ENCODE data around the gene CRK. TPM values are rescaled to one million over a fixed set of nuclear protein-coding genes. Genes with fewer than 3 reads are reported as not detected.
A peak's percentile ranks its signal among the peaks of the same experiment; 100 is the strongest.

The CRK gene
- total and polyA plus RNA-seq, 2 of the 4 experiments (the other 2 are of a cell fraction), result 57.6 to 100 TPM

GRCh38 chr17:1438593-1439083 lies 17.4 kb downstream of the CRK start:
- Histone ChIP-seq H4K8ac (ENCODE audit: low read depth in 2 of 2, low read length in 2 of 2) (peak overlapping the region in 1 of 2 experiments; percentile 90; a peak in 3 of 4 replicates), H2AFZ (replicated peaks; ENCODE audit: low read length, poor library complexity) (no peak overlapping the region), H3K18ac (ENCODE audit: low read depth, low read length) (peak overlapping the region; percentile 42), H4K5ac (ENCODE audit: low read depth, low read length) (peak overlapping the region; percentile 19), H2BK120ac (ENCODE audit: low read depth, low read length) (peak overlapping the region; percentile 67), H3K14ac (replicated peaks; ENCODE audit: low read depth, low read length) (peak overlapping the region; percentile 73), H2BK5ac (ENCODE audit: low read depth, low read length, poor library complexity, severe bottlenecking) (peak overlapping the region; percentile 90), H3K56ac (ENCODE audit: extremely low read depth, insufficient read depth, low read length) (peak overlapping the region; percentile 43; the same call in 1 of the 2 replicates), H3K9ac (ENCODE audit: low read depth, low read length) (no peak overlapping the region), H3K23ac (ENCODE audit: low read depth, low read length) (peak overlapping the region; percentile 26; the same call in 1 of the 2 replicates), H2BK15ac (ENCODE audit: low read depth, low read length) (peak overlapping the region; percentile 60; the same call in 1 of the 3 replicates), H3K36me3 (ENCODE audit: control insufficient read depth, insufficient read depth, low read length) (peaks cover 29% of the 10 kb centered on the region), H3K4me2 (ENCODE audit: low read depth, low read length) (peak overlapping the region; percentile 75; the same call in 1 of the 2 replicates), H3K9me1 (ENCODE audit: insufficient read depth, low read length) (peaks cover 18% of the 10 kb centered on the region), H2AK5ac (ENCODE audit: low read depth, low read length) (peak overlapping the region; percentile 94), H3K4me3 (ENCODE audit: insufficient read depth, low read depth, low read length) (no peak overlapping the region), H3K4me1 (ENCODE audit: control insufficient read depth, insufficient read depth, low read length) (peaks cover 16% of the 10 kb centered on the region), H3K79me1 (ENCODE audit: low read depth in 1 of 2, low read length in 2 of 2) (peaks cover 23 to 73% of the 10 kb centered on the region in 2 experiments), H4K20me1 (ENCODE audit: insufficient read depth, low read length) (peaks cover 71% of the 10 kb centered on the region), H3K9me3 (ENCODE audit: control insufficient read depth, insufficient read depth, low read length) (no peaks in the 10 kb centered on the region), H3K27ac (ENCODE audit: insufficient read depth, low read length) (peak overlapping the region; percentile 85), H4K91ac (ENCODE audit: insufficient read depth, low read depth, low read length) (peak overlapping the region; percentile 93), H2AK9ac (replicated peaks; ENCODE audit: low read depth, low read length, poor library complexity) (peak overlapping the region; percentile 67), H3K27me3 (ENCODE audit: control insufficient read depth, insufficient read depth, low read length) (no peaks in the 10 kb centered on the region), H2BK20ac (ENCODE audit: low read depth, low read length) (peak overlapping the region; percentile 47), H3K4ac (ENCODE audit: low read depth, low read length) (peak overlapping the region; percentile 56)
- POLR2A ChIA-PET (ENCODE audit: unreplicated experiment), result no interaction called here
- ATAC-seq (ENCODE audit: low read depth), result peak; percentile 92
- no TSS peak for BruUV-seq (replicated peaks)
- intact Hi-C loops (cut with micrococcal nuclease) (loop anchor here (2.0 kb wide), 1 partner anchor 40 kb away; no protein-coding TSS in a partner anchor), in situ Hi-C loops (cut with MboI; ENCODE audit: low sequenced_read_pairs) (loop anchor here (10.0 kb wide), 1 partner anchor 74 kb away; no protein-coding TSS in a partner anchor), dilution Hi-C loops (cut with HindIII; ENCODE audit: low sequenced_read_pairs, unreplicated experiment) (no loop called here)
- CTCF ChIA-PET, result no interaction called here
- 0 out of 2 replicates have a peak, but pooled peaks have one; percentile 5 for TF ChIP-seq SMC3 (IDR thresholded peaks at IDR 0.05; ENCODE audit: low read depth, low read length)
- no peak for TF ChIP-seq CTCF (conservative IDR thresholded peaks at IDR 0.05; ENCODE audit: low read depth, low read length)
- TF ChIP-seq ELK1 (IDR thresholded peaks at IDR 0.05; ENCODE audit: borderline replicate concordance, low read depth, low read length), result no peak
- TF ChIP-seq FOS (IDR thresholded peaks at IDR 0.05; ENCODE audit: low read depth, low read length), result 0 out of 2 replicates have a peak, but pooled peaks have one; percentile 6
- peak; percentile 64 for TF ChIP-seq MAFK (IDR thresholded peaks at IDR 0.05; ENCODE audit: low read depth, low read length)
- no peak for TF ChIP-seq CEBPB (IDR thresholded peaks at IDR 0.05; ENCODE audit: low read depth, low read length)
- TF ChIP-seq NFE2L2 (IDR thresholded peaks at IDR 0.05; ENCODE audit: low read depth, low read length), result peak; percentile 94
- TF ChIP-seq RFX5 (IDR thresholded peaks at IDR 0.05; ENCODE audit: low read depth, low read length), result no peak
- no peak for TF ChIP-seq CHD1 (IDR thresholded peaks at IDR 0.05; ENCODE audit: low read depth, low read length)
- no peak for TF ChIP-seq BHLHE40 (IDR thresholded peaks at IDR 0.05; ENCODE audit: low read depth, low read length)
- no peak for TF ChIP-seq MXI1 (IDR thresholded peaks at IDR 0.05; ENCODE audit: borderline replicate concordance, low read depth, low read length)
- TF ChIP-seq USF2 (IDR thresholded peaks at IDR 0.05; ENCODE audit: low read depth, low read length), result no peak
- peak; percentile 89 for DNase-seq
- whole genome bisulfite sequencing, 2 experiments (ENCODE audit: extremely low coverage in 2 of 2, insufficient read length in 1 of 2), result 90% methylated on average over 2 of the region's 11 CpGs; no CpG with 5 or more reads in 1 of the 2 experiments
